Myocyte (in vitro differentiated cells): ENCODE results near the gene BBS4. TPM values are rescaled to one million over a fixed set of nuclear protein-coding genes. Genes with fewer than 3 reads are reported as not detected.

Source experiments
- total RNA-seq: library from RNA; depleted of rRNA; stranded (reverse); fragments of >200 nt; gene quantifications from 2 replicates; pipeline ENCODE4 v1.2.3, GENCODE V29; 2014

BBS4 gene
- total RNA-seq, 1 donor from 2014 or later: 33.9 TPM

Other genes with a start within 250 kb of the BBS4 start
- gene ARIH1, start 211.9 kb upstream of the BBS4 start, total RNA-seq: 32.6 and 40.4 TPM in 2 replicates
- gene GOLGA6B, start 31.5 kb upstream of the BBS4 start, total RNA-seq: 0.21 TPM in 1 of 2 replicates, not detected in the other
- gene HIGD2B, start within 50 bp of the BBS4 start, total RNA-seq: not detected in 2 replicates
- 36.2 and 40.1 TPM in 2 replicates for gene ADPGK, start 97.6 kb downstream of the BBS4 start, total RNA-seq